B cell (primary cell): Measurements from ENCODE around the gene PLP1. TPM values are rescaled to one million over a fixed set of nuclear protein-coding genes. Genes with fewer than 3 reads are reported as not detected.

Experiments
- ATAC-seq: fragments of 200-7000 bp; cut with Tn5 transposase; one replicate; pipeline ENCODE4 v1.10.0; 2021; ENCODE audit warnings: low read depth, mild to moderate bottlenecking, moderate number of reproducible peaks, moderate library complexity
- CTCF ChIA-PET: fragments of 350-600 bp; sonication (Branson Sonifier 250); formaldehyde crosslinking; loops from one replicate; lab custom pipeline; 2021; ENCODE audit warnings: antibody characterized with exemption, inconsistent platforms; lab: Charles Lee
- POLR2A ChIA-PET: fragments of 350-600 bp; sonication (Branson Sonifier 250); formaldehyde crosslinking; loops from one replicate; lab custom pipeline; 2021; ENCODE audit warnings: antibody characterized with exemption; lab: Charles Lee
- DNase-seq: peaks from one replicate; pipeline ENCODE4 v3.0.0; 2013
- H2AFZ ChIP-seq: 2 replicates; pipeline ENCODE4 v1.6.1; 2012; ENCODE audit warnings: mild to moderate bottlenecking, low read depth, low read length; ENCODE audit not compliant: insufficient read depth, poor library complexity, severe bottlenecking
- H3K27ac ChIP-seq, 2 donors: 1 replicate in 1 of 2; 2 replicates in 1 of 2; pipeline ENCODE4 v1.5.1; 2012 to 2013; ENCODE audit warnings: low read length in 2 of 2, mild to moderate bottlenecking in 2 of 2, moderate library complexity in 1 of 2
- H3K27me3 ChIP-seq, 4 experiments: fragments of 200-600 bp in 1 of 4; sonication (generic) in 1 of 4; replicated peaks in 1 of 4; 1 replicate in 2 of 4; 2 replicates in 2 of 4; pipeline versions ENCODE4 v1.6.1 to v1.7.0; 2013 to 2016; ENCODE audit warnings: low read length in 3 of 4, mild to moderate bottlenecking in 2 of 4, mixed read lengths in 1 of 4, moderate library complexity in 1 of 4; ENCODE audit not compliant: insufficient read depth in 4 of 4, control insufficient read depth in 3 of 4; ENCODE audit errors: control extremely low read depth in 1 of 4
- H3K36me3 ChIP-seq, 2 experiments: replicated peaks in 1 of 2; 1 replicate in 1 of 2; 2 replicates in 1 of 2; pipeline versions ENCODE4 v1.6.1 to v1.7.1; 2013; ENCODE audit warnings: low read length in 1 of 2; ENCODE audit not compliant: insufficient read depth in 2 of 2, control insufficient read depth in 1 of 2; ENCODE audit errors: control extremely low read depth in 1 of 2, extremely low read depth in 1 of 2
- H3K4me1 ChIP-seq, 2 donors: fragments of 200-600 bp in 1 of 2; sonication (generic) in 1 of 2; 1 replicate in 1 of 2; 2 replicates in 1 of 2; pipeline versions ENCODE4 v1.5.1 to v1.6.1; 2013 to 2017; ENCODE audit warnings: low read length in 2 of 2; ENCODE audit not compliant: control insufficient read depth in 2 of 2, insufficient read depth in 2 of 2
- H3K4me2 ChIP-seq: replicated peaks from 2 replicates; pipeline ENCODE3; 2012; ENCODE audit warnings: mild to moderate bottlenecking, low read depth, low read length; ENCODE audit not compliant: poor library complexity, severe bottlenecking
- H3K4me3 ChIP-seq, 5 experiments: fragments of 200-600 bp in 1 of 5; sonication (generic) in 1 of 5; 1 replicate in 3 of 5; 2 replicates in 2 of 5; pipeline versions ENCODE4 v1.5.1 to v1.7.0; 2011 to 2016; ENCODE audit warnings: low read length in 4 of 5, mild to moderate bottlenecking in 4 of 5, low read depth in 2 of 5, control low read depth in 1 of 5, moderate library complexity in 1 of 5; ENCODE audit not compliant: insufficient read depth in 1 of 5; ENCODE audit errors: control extremely low read depth in 1 of 5, extremely low read depth in 1 of 5
- H3K79me2 ChIP-seq: fragments of 200-600 bp; sonication (generic); one replicate; pipeline ENCODE4 v1.6.0; 2016; ENCODE audit warnings: low read length; ENCODE audit not compliant: control insufficient read depth, insufficient read depth
- H3K9ac ChIP-seq: fragments of 200-600 bp; sonication (generic); 2 replicates; pipeline ENCODE4 v1.6.1; 2017; ENCODE audit warnings: mild to moderate bottlenecking, low read length, moderate library complexity
- H3K9me3 ChIP-seq, 3 donors: one replicate each; pipeline versions ENCODE4 v1.6.1 to v1.7.1; 2013; ENCODE audit warnings: low read length in 2 of 3; ENCODE audit not compliant: control insufficient read depth in 2 of 3, insufficient read depth in 1 of 3; ENCODE audit errors: control extremely low read depth in 1 of 3
- H4K20me1 ChIP-seq: 2 replicates; pipeline ENCODE4 v1.6.0; 2012; ENCODE audit warnings: mild to moderate bottlenecking, low read length; ENCODE audit not compliant: insufficient read depth, control insufficient read depth, poor library complexity, severe bottlenecking
- H3K27ac Mint-ChIP-seq: one replicate; pipeline ENCODE4 v1.8.0; 2021; ENCODE audit warnings: mixed read lengths
- H3K27me3 Mint-ChIP-seq: one replicate; pipeline ENCODE4 v1.8.0; 2021; ENCODE audit warnings: mixed read lengths
- H3K4me1 Mint-ChIP-seq: one replicate; pipeline ENCODE4 v1.8.0; 2021; ENCODE audit warnings: mixed read lengths
- H3K4me3 Mint-ChIP-seq: one replicate; pipeline ENCODE4 v1.8.0; 2021; ENCODE audit warnings: mixed read lengths
- H3K9me3 Mint-ChIP-seq: one replicate; pipeline ENCODE4 v1.8.0; 2022; ENCODE audit warnings: mixed read lengths; ENCODE audit not compliant: insufficient read depth
- CTCF ChIP-seq: fragments of 200-600 bp; IDR thresholded peaks from one replicate; pipeline ENCODE4 v1.8.0; 2022; ENCODE audit warnings: antibody characterized with exemption, mild to moderate bottlenecking
- EZH2 ChIP-seq: IDR thresholded peaks from 2 replicates; pipeline ENCODE4 v1.6.1; 2012; ENCODE audit warnings: borderline replicate concordance, low read depth, mild to moderate bottlenecking, moderate library complexity, low read length; ENCODE audit not compliant: insufficient read depth, poor library complexity, severe bottlenecking
- WGBS: methylation state at CpG from one replicate; pipeline ENCODE4 v1.1.5; 2013; ENCODE audit warnings: missing lambda C conversion rate; ENCODE audit not compliant: insufficient coverage; 5-methylcytosine and 5-hydroxymethylcytosine counted together
- intact Hi-C: fragments of 100-400 bp; cut with micrococcal nuclease; formaldehyde crosslinking; loops from one replicate; pipeline ENCODE4 v1.10.0; 2022
- polyA plus RNA-seq: library from polyadenylated mRNA; depleted of rRNA; stranded (reverse); fragments of >200 nt; gene quantifications from 2 replicates; pipeline ENCODE4 v1.2.3, GENCODE V29; 2012
- total RNA-seq, 2 donors: library from RNA; stranded (reverse); fragments of 120-200 nt in 1 of 2; gene quantifications; 1 replicate in 1 of 2; 2 replicates in 1 of 2; pipeline versions ENCODE4 v1.2.3 to v1.2.4, GENCODE V29; 2013 to 2022

The PLP1 gene
- total and polyA plus RNA-seq, 2 donors (not counting 1 experiment from before 2014, with no cell fraction given) = not detected

GRCh38 chrX:103792916-103793544 is 16.4 kb downstream of the PLP1 start:
- CTCF ChIA-PET = no interaction called here
- Histone ChIP-seq H3K27ac (no peak overlapping the region), H4K20me1 (no peaks in the 10 kb centered on the region), H3K9ac (no peak overlapping the region), H2AFZ (no peak overlapping the region), H3K4me1 (peaks cover 13 to 14% of the 10 kb centered on the region in 2 donors), H3K4me3 (no peak overlapping the region), H3K79me2 (no peaks in the 10 kb centered on the region), H3K36me3 (no peaks in the 10 kb centered on the region), H3K27me3 (peaks cover 0 to 3% (median 0%) of the 10 kb centered on the region in 4 experiments), H3K4me2 (no peak overlapping the region), H3K9me3 (peaks cover 0 to 4% (median 0%) of the 10 kb centered on the region in 3 donors)
- H3K4me1 Mint-ChIP-seq = peaks cover 16% of the 10 kb centered on the region
- H3K4me3 Mint-ChIP-seq = no peak overlapping the region
- no peak for DNase-seq
- no peaks in the 10 kb centered on the region for H3K27me3 Mint-ChIP-seq
- no peaks in the 10 kb centered on the region for H3K9me3 Mint-ChIP-seq
- TF ChIP-seq CTCF (no peak), EZH2 (no peak)
- intact Hi-C loops = no loop called here
- no peak overlapping the region for H3K27ac Mint-ChIP-seq
- no CpG with 5 or more reads among the region's 6 CpGs for WGBS
- no peak for ATAC-seq
- POLR2A ChIA-PET = no interaction called here

- Histone ChIP-seq H4K20me1 (no peaks in the 10 kb centered on the region), H2AFZ (no peak overlapping the region), H3K79me2 (no peaks in the 10 kb centered on the region), H3K27me3 (peaks cover 0 to 3% (median 0%) of the 10 kb centered on the region in 4 experiments), H3K4me1 (peaks cover 8 to 9% of the 10 kb centered on the region in 2 donors), H3K9me3 (peaks cover 0 to 4% (median 0%) of the 10 kb centered on the region in 3 donors), H3K4me3 (no peak overlapping the region), H3K9ac (no peak overlapping the region), H3K4me2 (no peak overlapping the region), H3K27ac (no peak overlapping the region), H3K36me3 (no peaks in the 10 kb centered on the region)
- ATAC-seq = no peak
- no CpG with 5 or more reads among the region's 2 CpGs for WGBS
- Mint-ChIP-seq H3K9me3 (no peaks in the 10 kb centered on the region), H3K4me3 (no peak overlapping the region), H3K27me3 (no peaks in the 10 kb centered on the region), H3K4me1 (peaks cover 12% of the 10 kb centered on the region), H3K27ac (no peak overlapping the region)
- no peak for TF ChIP-seq CTCF
- no peak for TF ChIP-seq EZH2
- CTCF ChIA-PET = no interaction called here
- POLR2A ChIA-PET = no interaction called here
- intact Hi-C loops = no loop called here
- DNase-seq = no peak
Measured at GRCh38 chrX:103793545-103793940, 16.9 kb downstream of the PLP1 start.
